ENCODE data around the gene EPPIN. TPM values are rescaled to one million over a fixed set of nuclear protein-coding genes. Genes with fewer than 3 reads are reported as not detected.

Gene EPPIN
- total RNA-seq, 1 experiment from 2014 or later: not detected

GRCh38 chr20:45552456-45552855 is 5.3 kb upstream of the EPPIN start:
- CTCF ChIA-PET: no interaction called here

GRCh38 chr20:45550765-45551164 is 3.6 kb upstream of the EPPIN start:
- intact Hi-C loops (cut with micrococcal nuclease; ENCODE audit: unreplicated experiment) (no loop called here), in situ Hi-C loops (cut with HindIII; ENCODE audit: low pct_unique_long_range_greater_than_20kb, low sequenced_read_pairs) (no loop called here)
- ChIA-PET POLR2A (no interaction called here), CTCF (no interaction called here)
- Histone ChIP-seq H3K9me3 (ENCODE audit: control insufficient read depth, insufficient read depth, low read depth, low read length) (no peaks in the 10 kb centered on the region), H3K4me1 (ENCODE audit: control insufficient read depth, insufficient read depth, low read length) (no peaks in the 10 kb centered on the region), H3K27ac (ENCODE audit: low read length) (no peak overlapping the region), H3K27me3 (ENCODE audit: control insufficient read depth, insufficient read depth, low read length) (peaks cover 9% of the 10 kb centered on the region; the same call in 1 of the 2 replicates), H3K4me3 (ENCODE audit: low read depth in 2 of 2, low read length in 2 of 2) (no peak overlapping the region), H3K36me3 (ENCODE audit: control insufficient read depth, insufficient read depth, low read length) (no peaks in the 10 kb centered on the region)
- ATAC-seq (no peak), DNase-seq (ENCODE audit: low read depth, low spot score) (no peak)
- no TSS peak for BruUV-seq (replicated peaks)
- no peak for TF ChIP-seq REST (IDR thresholded peaks at IDR 0.05; ENCODE audit: insufficient read depth in 1 of 2, low read depth in 2 of 2, low read length in 1 of 2)

More at GRCh38 chr20:45552456-45552855, 5.3 kb upstream of the EPPIN start:
- no peak overlapping the region for H3K4me3 ChIP-seq (ENCODE audit: low read depth in 2 of 2, low read length in 2 of 2)
- TF ChIP-seq CTCF (IDR thresholded peaks at IDR 0.05) (no peak), REST (IDR thresholded peaks at IDR 0.05; ENCODE audit: insufficient read depth in 1 of 2, low read depth in 2 of 2, low read length in 1 of 2) (no peak), SIN3A (IDR thresholded peaks at IDR 0.05; ENCODE audit: borderline replicate concordance, insufficient read depth, low read depth, low read length) (no peak), POLR2AphosphoS5 (IDR thresholded peaks at IDR 0.05; ENCODE audit: low read depth, low read length) (no peak), TCF7L2 (IDR thresholded peaks at IDR 0.05; ENCODE audit: low read depth, low read length) (no peak)
- no peaks in the 10 kb centered on the region for H3K4me1 ChIP-seq (ENCODE audit: control insufficient read depth, insufficient read depth, low read length)
- intact Hi-C loops (cut with micrococcal nuclease; ENCODE audit: unreplicated experiment) (no loop called here), in situ Hi-C loops (cut with HindIII; ENCODE audit: low pct_unique_long_range_greater_than_20kb, low sequenced_read_pairs) (no loop called here)
- ATAC-seq: no peak
- peaks cover 4% of the 10 kb centered on the region; the same call in 1 of the 2 replicates for H3K27me3 ChIP-seq (ENCODE audit: control insufficient read depth, insufficient read depth, low read length)
- no peak overlapping the region for H3K27ac ChIP-seq (ENCODE audit: low read length)
- no peaks in the 10 kb centered on the region for H3K9me3 ChIP-seq (ENCODE audit: control insufficient read depth, insufficient read depth, low read depth, low read length)
- POLR2A ChIA-PET: no interaction called here
- DNase-seq (ENCODE audit: low read depth, low spot score): no peak
- no TSS peak for BruUV-seq (replicated peaks)
- H3K36me3 ChIP-seq (ENCODE audit: control insufficient read depth, insufficient read depth, low read length): no peaks in the 10 kb centered on the region

All from Panc1 (cell line).